Measurements from ENCODE around the gene CDK5RAP1.

The CDK5RAP1 gene

GRCh38 chr20:33373735-33374605 lies 27.3 kb downstream of the CDK5RAP1 start:
- FAIRE-seq (no peak), DNase-seq (ENCODE audit: insufficient read length, low spot score) (no peak)
- no peak for TF ChIP-seq CTCF (IDR thresholded peaks at IDR 0.05; ENCODE audit: insufficient read depth, missing control alignments)

GRCh38 chr20:33372993-33373441 lies 28.3 kb downstream of the CDK5RAP1 start:
- FAIRE-seq: no peak
- no peak for DNase-seq (ENCODE audit: insufficient read length, low spot score)
- no peak for TF ChIP-seq CTCF (IDR thresholded peaks at IDR 0.05; ENCODE audit: insufficient read depth, missing control alignments)

GRCh38 chr20:33370291-33370690 lies 31.0 kb downstream of the CDK5RAP1 start:
- DNase-seq (ENCODE audit: insufficient read length, low spot score): no peak
- no peak for FAIRE-seq
- no peak for TF ChIP-seq CTCF (IDR thresholded peaks at IDR 0.05; ENCODE audit: insufficient read depth, missing control alignments)

- DNase-seq (ENCODE audit: insufficient read length, low spot score) (no peak), FAIRE-seq (no peak)
- no peak for TF ChIP-seq CTCF (IDR thresholded peaks at IDR 0.05; ENCODE audit: insufficient read depth, missing control alignments)
Measured at GRCh38 chr20:33362898-33363297, 38.4 kb downstream of the CDK5RAP1 start.

GRCh38 chr20:33359399-33360261 lies 41.7 kb downstream of the CDK5RAP1 start:
- DNase-seq (ENCODE audit: insufficient read length, low spot score) (no peak), FAIRE-seq (no peak)

GRCh38 chr20:33353013-33353402 lies 48.3 kb downstream of the CDK5RAP1 start:
- FAIRE-seq: no peak
- TF ChIP-seq CTCF (IDR thresholded peaks at IDR 0.05; ENCODE audit: insufficient read depth, missing control alignments): no peak

More at GRCh38 chr20:33359399-33360261, 41.7 kb downstream of the CDK5RAP1 start:
- TF ChIP-seq CTCF (IDR thresholded peaks at IDR 0.05; ENCODE audit: insufficient read depth, missing control alignments): no peak

More at GRCh38 chr20:33353013-33353402, 48.3 kb downstream of the CDK5RAP1 start:
- DNase-seq (ENCODE audit: insufficient read length, low spot score): no peak

Data from D721Med (cell line).